CD14-positive monocyte (primary cell): ENCODE data around the gene FOXJ2. TPM values are rescaled to one million over a fixed set of nuclear protein-coding genes. Genes with fewer than 3 reads are reported as not detected.

Source experiments
- DNase-seq, 3 donors: peaks; one replicate each; pipeline ENCODE4 v3.0.0-alpha.2; 2011 to 2022
- H2AFZ ChIP-seq: 2 replicates; pipeline ENCODE4 v1.6.0; 2012; ENCODE audit warnings: mild to moderate bottlenecking, low read depth, low read length, inconsistent platforms; ENCODE audit not compliant: insufficient read depth, poor library complexity, severe bottlenecking
- H3K27ac ChIP-seq, 2 donors: 1 replicate in 1 of 2; 2 replicates in 1 of 2; pipeline ENCODE4 v1.5.1; 2012 to 2013; ENCODE audit warnings: low read length in 2 of 2, control low read depth in 1 of 2, inconsistent platforms in 1 of 2, low read depth in 1 of 2, mild to moderate bottlenecking in 1 of 2
- H3K27me3 ChIP-seq, 2 donors: one replicate each; pipeline versions ENCODE4 v1.6.0 to v1.6.1; 2011 to 2013; ENCODE audit warnings: low read length in 2 of 2; ENCODE audit not compliant: control insufficient read depth in 2 of 2, insufficient read depth in 2 of 2
- H3K36me3 ChIP-seq, 2 donors: replicated peaks in 1 of 2; 1 replicate in 1 of 2; 2 replicates in 1 of 2; pipeline versions ENCODE4 v1.5.1 to v1.6.1; 2012 to 2013; ENCODE audit warnings: low read length in 2 of 2, control low read depth in 1 of 2, inconsistent platforms in 1 of 2, mild to moderate bottlenecking in 1 of 2; ENCODE audit not compliant: insufficient read depth in 2 of 2, control insufficient read depth in 1 of 2
- H3K4me1 ChIP-seq, 2 donors: 1 replicate in 1 of 2; 2 replicates in 1 of 2; pipeline versions ENCODE4 v1.5.1 to v1.6.1; 2012 to 2013; ENCODE audit warnings: low read length in 2 of 2, control low read depth in 1 of 2, inconsistent platforms in 1 of 2, mild to moderate bottlenecking in 1 of 2, moderate library complexity in 1 of 2; ENCODE audit not compliant: insufficient read depth in 2 of 2, control insufficient read depth in 1 of 2
- H3K4me2 ChIP-seq: replicated peaks from 2 replicates; pipeline ENCODE3; 2012; ENCODE audit warnings: low read length, moderate library complexity, mild to moderate bottlenecking; ENCODE audit not compliant: poor library complexity, severe bottlenecking; ENCODE audit errors: extremely low read depth
- H3K4me3 ChIP-seq, 3 experiments: fragments of 200-600 bp in 1 of 3; sonication (generic) in 1 of 3; replicated peaks in 1 of 3; 1 replicate in 2 of 3; 2 replicates in 1 of 3; pipeline ENCODE4 v1.5.1; 2011 to 2013; ENCODE audit warnings: low read length in 3 of 3, mild to moderate bottlenecking in 3 of 3, control low read depth in 2 of 3, low read depth in 2 of 3, inconsistent platforms in 1 of 3, moderate library complexity in 1 of 3
- H3K79me2 ChIP-seq: 2 replicates; pipeline ENCODE4 v1.6.0; 2012; ENCODE audit warnings: mild to moderate bottlenecking, control low read depth, inconsistent platforms, low read length, moderate library complexity; ENCODE audit not compliant: insufficient read depth
- H3K9ac ChIP-seq: 2 replicates; pipeline ENCODE4 v1.6.0; 2017; ENCODE audit warnings: low read length, mild to moderate bottlenecking; ENCODE audit not compliant: insufficient read depth, poor library complexity, severe bottlenecking
- H3K9me3 ChIP-seq, 2 donors: replicated peaks in 1 of 2; 1 replicate in 1 of 2; 2 replicates in 1 of 2; pipeline versions ENCODE4 v1.5.1 to v1.6.1; 2012 to 2013; ENCODE audit warnings: low read length in 2 of 2, control low read depth in 1 of 2; ENCODE audit not compliant: control insufficient read depth in 1 of 2, insufficient read depth in 1 of 2
- H4K20me1 ChIP-seq: 2 replicates; pipeline ENCODE4 v1.6.0; 2012; ENCODE audit warnings: mild to moderate bottlenecking, low read length, control low read depth, moderate library complexity; ENCODE audit not compliant: insufficient read depth
- H3K27ac Mint-ChIP-seq, 7 donors: one replicate each; pipeline ENCODE4 v1.8.0; 2020; ENCODE audit warnings: mild to moderate bottlenecking in 7 of 7, mixed read lengths in 7 of 7, moderate library complexity in 6 of 7, inconsistent platforms in 2 of 7
- H3K27me3 Mint-ChIP-seq, 3 donors: one replicate each; pipeline ENCODE4 v1.8.0; 2021 to 2022; ENCODE audit warnings: low read depth in 3 of 3, mild to moderate bottlenecking in 3 of 3, mixed read lengths in 3 of 3, moderate library complexity in 3 of 3, inconsistent platforms in 1 of 3
- H3K36me3 Mint-ChIP-seq, 2 donors: one replicate each; pipeline ENCODE4 v1.8.0; 2020; ENCODE audit warnings: mixed read lengths in 2 of 2, inconsistent platforms in 1 of 2, mild to moderate bottlenecking in 1 of 2
- H3K4me1 Mint-ChIP-seq: one replicate; pipeline ENCODE4 v1.8.0; 2020; ENCODE audit warnings: mild to moderate bottlenecking, mixed read lengths
- H3K4me3 Mint-ChIP-seq, 2 donors: one replicate each; pipeline ENCODE4 v1.8.0; 2020; ENCODE audit warnings: mild to moderate bottlenecking in 2 of 2, mixed read lengths in 2 of 2, moderate library complexity in 1 of 2
- H3K9me3 Mint-ChIP-seq, 7 donors: one replicate each; pipeline ENCODE4 v1.8.0; 2020 to 2022; ENCODE audit warnings: mixed read lengths in 7 of 7, mild to moderate bottlenecking in 6 of 7, moderate library complexity in 6 of 7, inconsistent platforms in 2 of 7
- CTCF ChIP-seq: fragments of 200-600 bp; IDR thresholded peaks from one replicate; pipeline ENCODE4 v1.8.0; 2022; ENCODE audit warnings: antibody characterized with exemption, mild to moderate bottlenecking
- WGBS: methylation state at CpG from one replicate; pipeline ENCODE4 v1.1.5; 2013; ENCODE audit warnings: missing lambda C conversion rate; ENCODE audit not compliant: insufficient coverage; 5-methylcytosine and 5-hydroxymethylcytosine counted together
- intact Hi-C, 2 donors: fragments of 100-400 bp; cut with micrococcal nuclease; formaldehyde crosslinking; loops; one replicate each; pipeline versions ENCODE4 v1.15.0 to v1.15.1; 2023
- polyA plus RNA-seq, 3 donors: library from polyadenylated mRNA; depleted of rRNA in 1 of 3; unstranded in 2 of 3; stranded (reverse) in 1 of 3; fragments of 300-500 nt in 2 of 3; fragments of >200 nt in 1 of 3; fragmentation: Illumina TruSeq in 2 of 3; gene quantifications; 1 replicate in 2 of 3; 2 replicates in 1 of 3; pipeline ENCODE4 v1.2.3, GENCODE V29; 2012 to 2021

The FOXJ2 gene
- polyA plus RNA-seq, 3 donors, result 4.9 to 15.0 (median 7.4) TPM

GRCh38 chr12:8037947-8038346 lies 5.4 kb downstream of the FOXJ2 start:
- Mint-ChIP-seq H3K27ac (peak overlapping the region in 4 of 7 donors; percentile 25 to 78 (median 52)), H3K9me3 (peaks cover 0 to 1% (median 0%) of the 10 kb centered on the region in 7 donors), H3K4me1 (peaks cover 61% of the 10 kb centered on the region), H3K36me3 (peaks cover 54 to 60% of the 10 kb centered on the region in 2 donors), H3K27me3 (no peaks in the 10 kb centered on the region), H3K4me3 (no peak overlapping the region)
- intact Hi-C loops, result loop anchor here in 1 of 2 donors (10.0 kb wide), 1 partner anchor 197 kb away; no protein-coding TSS in a partner anchor
- H3K27ac ChIP-seq, result no peak overlapping the region
- no peak for DNase-seq
- H3K79me2 ChIP-seq, result peaks cover 64% of the 10 kb centered on the region
- H3K27me3 ChIP-seq, result no peaks in the 10 kb centered on the region
- WGBS, result 100% methylated on average over 1 of the region's 6 CpGs
- peaks cover 58 to 62% of the 10 kb centered on the region in 2 donors for H3K4me1 ChIP-seq
- no peaks in the 10 kb centered on the region for H3K9me3 ChIP-seq
- H3K4me2 ChIP-seq, result peak overlapping the region; percentile 5
- H3K36me3 ChIP-seq, result peaks cover 33 to 40% of the 10 kb centered on the region in 2 donors
- H4K20me1 ChIP-seq, result peaks cover 57% of the 10 kb centered on the region
- no peak overlapping the region for H3K9ac ChIP-seq
- TF ChIP-seq CTCF, result no peak
- H2AFZ ChIP-seq, result no peak overlapping the region
- H3K4me3 ChIP-seq, result no peak overlapping the region

- Histone ChIP-seq H3K9me3 (no peaks in the 10 kb centered on the region), H4K20me1 (peaks cover 51% of the 10 kb centered on the region), H3K27ac (no peak overlapping the region), H3K4me2 (peak overlapping the region; percentile 20), H3K27me3 (no peaks in the 10 kb centered on the region), H3K9ac (peak overlapping the region; percentile 1), H2AFZ (no peak overlapping the region), H3K79me2 (peaks cover 57% of the 10 kb centered on the region), H3K36me3 (peaks cover 38 to 47% of the 10 kb centered on the region in 2 donors), H3K4me3 (peak overlapping the region in 1 of 3 experiments; percentile 12), H3K4me1 (peaks cover 51 to 54% of the 10 kb centered on the region in 2 donors)
- WGBS, result 41% methylated on average over 12 of the region's 13 CpGs
- Mint-ChIP-seq H3K27ac (peak overlapping the region in 1 of 7 donors; percentile 12), H3K4me1 (peaks cover 56% of the 10 kb centered on the region), H3K9me3 (peaks cover 0 to 1% (median 0%) of the 10 kb centered on the region in 7 donors), H3K4me3 (peak overlapping the region in 1 of 2 donors; percentile 8), H3K36me3 (peaks cover 59 to 67% of the 10 kb centered on the region in 2 donors), H3K27me3 (no peaks in the 10 kb centered on the region)
- DNase-seq, result no peak
- TF ChIP-seq CTCF, result no peak
- intact Hi-C loops, result loop anchor here in 1 of 2 donors (10.0 kb wide), 1 partner anchor 196 kb away; no protein-coding TSS in a partner anchor
Measured at GRCh38 chr12:8038659-8039114, 6.2 kb downstream of the FOXJ2 start.
